ENCODE results near the gene MAP3K3. TPM values are rescaled to one million over a fixed set of nuclear protein-coding genes. Genes with fewer than 3 reads are reported as not detected.

The MAP3K3 gene
- polyA plus RNA-seq, 6 donors from 2014 or later = 20.8 to 39.1 (median 28.7) TPM

DNA sequence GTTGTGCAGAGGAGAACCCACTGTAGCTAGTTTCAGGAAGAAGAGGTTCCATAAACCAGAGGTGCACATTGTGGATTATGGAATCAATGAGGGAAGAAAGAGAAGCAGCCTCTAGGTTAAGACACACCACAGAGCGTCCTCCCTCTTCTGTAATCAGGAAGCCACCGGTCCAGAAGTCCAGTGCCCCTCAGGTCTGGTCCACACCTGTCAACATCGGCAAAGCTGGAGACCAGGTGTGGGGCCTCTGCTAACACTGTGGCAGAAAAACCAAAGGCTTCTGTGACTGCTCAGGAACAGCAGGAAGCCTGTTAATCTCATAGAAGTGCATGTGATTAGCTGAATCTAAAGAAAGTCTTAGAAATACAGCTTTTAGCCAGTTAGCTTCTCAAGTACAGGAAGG is 54.4 kb downstream of the MAP3K3 start:
- DNase-seq = no peak
- peaks cover 0 to 16% of the 10 kb centered on the region in 2 donors for H3K36me3 Mint-ChIP-seq
- no peak for ATAC-seq (ENCODE audit: low read depth in 2 of 2)

GRCh38 chr17:63679214-63679613 is 57.0 kb downstream of the MAP3K3 start:
- ATAC-seq (ENCODE audit: low read depth in 2 of 2) = no peak
- H3K27ac Mint-ChIP-seq = peak overlapping the region in 4 of 6 donors; percentile 27 to 60 (median 40)
- H3K36me3 Mint-ChIP-seq = peaks cover 9 to 20% of the 10 kb centered on the region in 2 donors

More for the DNA sequence above, 54.4 kb downstream of the MAP3K3 start:
- Mint-ChIP-seq H3K4me1 (peaks cover 7 to 16% (median 15%) of the 10 kb centered on the region in 3 donors), H3K4me3 (no peak overlapping the region), H3K27ac (peak overlapping the region in 1 of 6 donors; percentile 9), H3K27me3 (no peaks in the 10 kb centered on the region), H3K9me3 (no peaks in the 10 kb centered on the region)

GRCh38 chr17:63680700-63681099 is 58.5 kb downstream of the MAP3K3 start:
- H3K9me3 Mint-ChIP-seq = peaks cover 0 to 2% (median 0%) of the 10 kb centered on the region in 7 donors
- peak overlapping the region in 3 of 6 donors; percentile 34 to 85 (median 75) for H3K27ac Mint-ChIP-seq
- H3K4me3 Mint-ChIP-seq = no peak overlapping the region
- peaks cover 9 to 21% of the 10 kb centered on the region in 2 donors for H3K36me3 Mint-ChIP-seq
- no peaks in the 10 kb centered on the region for H3K27me3 Mint-ChIP-seq
- ATAC-seq (ENCODE audit: low read depth in 2 of 2) (no peak), DNase-seq (no peak)
- peaks cover 0 to 10% (median 4%) of the 10 kb centered on the region in 3 donors for H3K4me1 Mint-ChIP-seq

More at GRCh38 chr17:63679214-63679613, 57.0 kb downstream of the MAP3K3 start:
- Mint-ChIP-seq H3K9me3 (peaks cover 0 to 2% (median 0%) of the 10 kb centered on the region in 7 donors), H3K27me3 (no peaks in the 10 kb centered on the region), H3K4me1 (peaks cover 6 to 15% (median 12%) of the 10 kb centered on the region in 3 donors), H3K4me3 (no peak overlapping the region)
- no peak for DNase-seq

GRCh38 chr17:63681530-63681929 is 59.3 kb downstream of the MAP3K3 start:
- H3K36me3 Mint-ChIP-seq = peaks cover 9 to 30% of the 10 kb centered on the region in 2 donors
- H3K9me3 Mint-ChIP-seq = peaks cover 0 to 2% (median 0%) of the 10 kb centered on the region in 7 donors
- DNase-seq = no peak
- H3K27me3 Mint-ChIP-seq = no peaks in the 10 kb centered on the region
- H3K4me1 Mint-ChIP-seq = peaks cover 0 to 3% (median 3%) of the 10 kb centered on the region in 3 donors
- H3K27ac Mint-ChIP-seq = peak overlapping the region in 1 of 6 donors; percentile 34
- ATAC-seq (ENCODE audit: low read depth in 2 of 2) = no peak
- H3K4me3 Mint-ChIP-seq = no peak overlapping the region

GRCh38 chr17:63682441-63682840 is 60.2 kb downstream of the MAP3K3 start:
- Mint-ChIP-seq H3K27ac (no peak overlapping the region), H3K4me3 (no peak overlapping the region), H3K27me3 (no peaks in the 10 kb centered on the region), H3K36me3 (peaks cover 9 to 30% of the 10 kb centered on the region in 2 donors), H3K4me1 (peaks cover 0 to 3% (median 3%) of the 10 kb centered on the region in 3 donors), H3K9me3 (peaks cover 0 to 2% (median 0%) of the 10 kb centered on the region in 7 donors)
- no peak for ATAC-seq (ENCODE audit: low read depth in 2 of 2)
- DNase-seq = no peak

DNA sequence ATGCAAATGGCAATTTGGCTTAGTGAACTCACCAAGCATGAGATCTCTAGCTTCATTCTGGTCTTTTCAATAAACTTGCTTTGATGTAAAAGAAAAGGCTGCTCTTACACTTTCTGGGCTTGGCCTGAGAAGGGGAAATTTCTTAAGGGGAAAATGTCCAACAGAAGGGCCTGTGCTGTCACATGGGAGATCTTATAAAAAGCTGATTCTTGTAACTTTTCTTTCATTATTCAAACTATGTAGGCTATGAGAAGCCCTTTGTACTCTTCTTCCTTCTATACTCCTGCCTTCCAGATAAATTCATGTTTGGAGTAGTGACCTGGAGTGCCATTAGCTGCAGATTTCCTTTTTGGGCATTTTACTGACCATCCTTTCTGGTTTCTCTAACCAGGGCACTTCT is 60.8 kb downstream of the MAP3K3 start:
- H3K27me3 Mint-ChIP-seq = no peaks in the 10 kb centered on the region
- no peak for DNase-seq
- ATAC-seq (ENCODE audit: low read depth in 2 of 2) = no peak
- no peak overlapping the region for H3K4me3 Mint-ChIP-seq
- H3K27ac Mint-ChIP-seq = peak overlapping the region in 1 of 6 donors; percentile 80
- H3K36me3 Mint-ChIP-seq = peaks cover 9 to 30% of the 10 kb centered on the region in 2 donors
- H3K9me3 Mint-ChIP-seq = peaks cover 0 to 2% (median 0%) of the 10 kb centered on the region in 7 donors
- H3K4me1 Mint-ChIP-seq = peaks cover 2 to 3% (median 3%) of the 10 kb centered on the region in 3 donors

- Mint-ChIP-seq H3K36me3 (peaks cover 13 to 30% of the 10 kb centered on the region in 2 donors), H3K4me1 (peaks cover 3 to 5% (median 3%) of the 10 kb centered on the region in 3 donors), H3K27me3 (no peaks in the 10 kb centered on the region), H3K27ac (no peak overlapping the region), H3K9me3 (peaks cover 0 to 2% (median 0%) of the 10 kb centered on the region in 7 donors), H3K4me3 (no peak overlapping the region)
- no peak for ATAC-seq (ENCODE audit: low read depth in 2 of 2)
- DNase-seq = no peak
Observed at GRCh38 chr17:63685041-63685440, 62.8 kb downstream of the MAP3K3 start.

- Mint-ChIP-seq H3K4me1 (peaks cover 3 to 5% (median 3%) of the 10 kb centered on the region in 3 donors), H3K27me3 (no peaks in the 10 kb centered on the region), H3K9me3 (peaks cover 0 to 2% (median 0%) of the 10 kb centered on the region in 7 donors), H3K4me3 (no peak overlapping the region), H3K27ac (peak overlapping the region in 1 of 6 donors; percentile 33), H3K36me3 (peaks cover 13 to 30% of the 10 kb centered on the region in 2 donors)
- DNase-seq (no peak), ATAC-seq (ENCODE audit: low read depth in 2 of 2) (no peak)
Observed at GRCh38 chr17:63685578-63685977, 63.4 kb downstream of the MAP3K3 start.

- peaks cover 13 to 29% of the 10 kb centered on the region in 2 donors for H3K36me3 Mint-ChIP-seq
- H3K4me1 Mint-ChIP-seq = peaks cover 3 to 10% (median 3%) of the 10 kb centered on the region in 3 donors
- peaks cover 0 to 2% (median 0%) of the 10 kb centered on the region in 7 donors for H3K9me3 Mint-ChIP-seq
- H3K27ac Mint-ChIP-seq = peak overlapping the region in 3 of 6 donors; percentile 64 to 78 (median 75)
- H3K27me3 Mint-ChIP-seq = no peaks in the 10 kb centered on the region
- no peak for DNase-seq
- no peak for ATAC-seq (ENCODE audit: low read depth in 2 of 2)
- H3K4me3 Mint-ChIP-seq = no peak overlapping the region
Observed at GRCh38 chr17:63686138-63686685, 64.0 kb downstream of the MAP3K3 start.

GRCh38 chr17:63688396-63689020 is 66.3 kb downstream of the MAP3K3 start:
- ATAC-seq (ENCODE audit: low read depth in 2 of 2) = no peak
- Mint-ChIP-seq H3K36me3 (peaks cover 4 to 18% of the 10 kb centered on the region in 2 donors), H3K9me3 (no peaks in the 10 kb centered on the region), H3K4me3 (no peak overlapping the region), H3K27ac (peak overlapping the region in 2 of 6 donors; percentile 56 to 58), H3K4me1 (peaks cover 7 to 20% (median 9%) of the 10 kb centered on the region in 3 donors), H3K27me3 (no peaks in the 10 kb centered on the region)
- DNase-seq = no peak

DNA sequence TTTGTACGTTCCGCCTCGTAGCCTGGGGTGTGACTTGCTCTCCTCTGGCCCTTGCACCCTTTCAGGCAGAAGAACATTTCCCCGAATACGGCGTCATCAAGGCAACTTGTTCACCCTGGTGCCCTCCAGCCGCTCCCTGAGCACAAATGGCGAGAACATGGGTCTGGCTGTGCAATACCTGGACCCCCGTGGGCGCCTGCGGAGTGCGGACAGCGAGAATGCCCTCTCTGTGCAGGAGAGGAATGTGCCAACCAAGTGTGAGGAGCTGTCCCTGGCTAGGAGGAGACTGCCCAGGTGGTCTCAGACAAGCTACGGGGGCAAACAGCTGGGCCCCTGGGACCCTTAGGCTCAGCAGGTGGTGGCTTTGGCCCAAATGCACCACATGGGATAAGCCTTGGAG is 67.3 kb downstream of the MAP3K3 start:
- no peak for ATAC-seq (ENCODE audit: low read depth in 2 of 2)
- H3K4me3 Mint-ChIP-seq = no peak overlapping the region
- H3K4me1 Mint-ChIP-seq = peaks cover 13 to 27% (median 14%) of the 10 kb centered on the region in 3 donors
- H3K27me3 Mint-ChIP-seq = no peaks in the 10 kb centered on the region
- no peaks in the 10 kb centered on the region for H3K9me3 Mint-ChIP-seq
- no peak for DNase-seq
- H3K27ac Mint-ChIP-seq = peak overlapping the region in 1 of 6 donors; percentile 14
- peaks cover 4 to 18% of the 10 kb centered on the region in 2 donors for H3K36me3 Mint-ChIP-seq

GRCh38 chr17:63692195-63692816 is 70.1 kb downstream of the MAP3K3 start:
- Mint-ChIP-seq H3K27ac (peak overlapping the region in 2 of 6 donors; percentile 72 to 99), H3K4me3 (peak overlapping the region in 1 of 8 donors; percentile 63), H3K36me3 (peaks cover 4 to 9% of the 10 kb centered on the region in 2 donors), H3K4me1 (peaks cover 40 to 55% (median 42%) of the 10 kb centered on the region in 3 donors), H3K9me3 (no peaks in the 10 kb centered on the region), H3K27me3 (no peaks in the 10 kb centered on the region)
- ATAC-seq (ENCODE audit: low read depth in 2 of 2) (no peak), DNase-seq (no peak)

- peaks cover 0 to 2% (median 0%) of the 10 kb centered on the region in 7 donors for H3K9me3 Mint-ChIP-seq
- H3K27ac Mint-ChIP-seq = peak overlapping the region in 5 of 6 donors; percentile 42 to 99 (median 72)
- ATAC-seq (ENCODE audit: low read depth in 2 of 2) (no peak), DNase-seq (no peak)
- peak overlapping the region in 5 of 8 donors; percentile 15 to 63 (median 25) for H3K4me3 Mint-ChIP-seq
- H3K4me1 Mint-ChIP-seq = peaks cover 45 to 59% (median 49%) of the 10 kb centered on the region in 3 donors
- H3K36me3 Mint-ChIP-seq = peaks cover 4 to 17% of the 10 kb centered on the region in 2 donors
- no peaks in the 10 kb centered on the region for H3K27me3 Mint-ChIP-seq
Observed at GRCh38 chr17:63693411-63694113, 71.3 kb downstream of the MAP3K3 start.

Measured in naive B cell (primary cell).